ENCODE data around the gene GLS. TPM values are rescaled to one million over a fixed set of nuclear protein-coding genes. Genes with fewer than 3 reads are reported as not detected.

GLS gene
- total and polyA plus RNA-seq, 2 of the 13 experiments (the other 11 are each of a cell fraction or from before 2014, with no cell fraction given): 78.6 to 183 TPM

DNA sequence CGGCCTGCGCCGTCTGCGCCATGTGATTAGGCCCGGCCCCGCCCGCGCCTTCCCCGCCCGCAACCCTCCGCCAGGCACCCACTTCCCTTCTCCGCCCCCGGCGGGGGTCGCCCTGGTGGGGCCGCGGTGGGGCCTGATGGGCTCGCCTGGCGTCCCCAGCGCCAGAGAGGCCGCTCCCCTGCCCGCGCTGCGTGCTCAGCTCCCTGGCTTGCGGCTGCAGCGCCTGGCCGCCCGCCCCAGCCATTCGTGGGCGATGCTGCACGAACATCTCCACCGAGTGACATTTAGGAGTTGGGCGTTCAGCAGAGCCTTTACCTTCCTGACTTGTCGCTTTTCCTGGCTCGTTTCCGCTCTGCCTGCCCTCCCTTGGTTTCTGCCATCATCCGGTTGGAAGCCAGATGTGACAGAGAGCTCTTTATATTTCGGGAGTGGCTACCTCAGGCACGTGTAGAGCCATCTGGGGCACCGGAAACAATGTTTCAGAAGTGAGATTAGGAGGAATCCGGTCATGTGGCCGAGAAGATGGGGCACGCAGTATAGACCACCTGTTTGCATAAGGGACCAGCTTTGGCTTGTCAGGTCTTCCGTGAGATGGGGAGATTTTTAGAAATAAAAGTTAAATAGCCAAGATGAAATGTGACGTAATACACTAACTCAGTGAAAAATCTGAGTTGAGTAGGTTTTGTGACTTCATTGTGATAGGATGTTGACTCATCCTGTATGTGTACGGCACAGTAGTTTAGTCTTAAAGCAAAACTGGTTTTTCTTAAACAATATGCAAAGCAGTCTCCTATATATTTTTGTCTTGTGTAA is 1.2 kb downstream of the GLS start (continued):
- TF ChIP-seq TAF1 (CRISPR knock-in tag; IDR thresholded peaks at IDR 0.05): peak; percentile 83
- no peak; the same call in 1 of the 2 replicates for TF ChIP-seq ZNF724P (CRISPR knock-in tag; IDR thresholded peaks at IDR 0.05; ENCODE audit: borderline replicate concordance)
- no peak; the same call in 1 of the 2 replicates for TF ChIP-seq ATF1 (CRISPR knock-in tag; IDR thresholded peaks at IDR 0.05)
- peak; percentile 47; the same call in 1 of the 2 replicates for TF ChIP-seq ESRRA (CRISPR knock-in tag; IDR thresholded peaks at IDR 0.05; ENCODE audit: low read depth)
- no peak for TF ChIP-seq MTA3 (CRISPR knock-in tag; IDR thresholded peaks at IDR 0.05)
- TF ChIP-seq POLR2AphosphoS5 (IDR thresholded peaks at IDR 0.05; ENCODE audit: low read depth, low read length): peak; percentile 46
- TF ChIP-seq ZBTB21 (CRISPR knock-in tag; IDR thresholded peaks at IDR 0.05): peak; percentile 94
- TF ChIP-seq GATA4 (IDR thresholded peaks at IDR 0.05; ENCODE audit: borderline replicate concordance, low read depth): no peak; the same call in 1 of the 2 replicates
- no peak for TF ChIP-seq JARID2 (CRISPR knock-in tag; IDR thresholded peaks at IDR 0.05; ENCODE audit: insufficient replicate concordance)
- TF ChIP-seq KAT8 (CRISPR knock-in tag; IDR thresholded peaks at IDR 0.05): no peak; the same call in 1 of the 2 replicates
- no peak for TF ChIP-seq MAZ (IDR thresholded peaks at IDR 0.05; ENCODE audit: borderline replicate concordance, low read depth, low read length)
- TF ChIP-seq MAZ (CRISPR knock-in tag; IDR thresholded peaks at IDR 0.05; ENCODE audit: low read depth): peak; percentile 76
- no peak; the same call in 1 of the 2 replicates for TF ChIP-seq GABPA (IDR thresholded peaks at IDR 0.05; ENCODE audit: low read depth, low read length)
- TF ChIP-seq GABPA (CRISPR knock-in tag; IDR thresholded peaks at IDR 0.05; ENCODE audit: low read depth): peak; percentile 72
- TF ChIP-seq FOXK1 (CRISPR knock-in tag; IDR thresholded peaks at IDR 0.05; ENCODE audit: borderline replicate concordance, low read depth): no peak
- TF ChIP-seq, protein P1, sequence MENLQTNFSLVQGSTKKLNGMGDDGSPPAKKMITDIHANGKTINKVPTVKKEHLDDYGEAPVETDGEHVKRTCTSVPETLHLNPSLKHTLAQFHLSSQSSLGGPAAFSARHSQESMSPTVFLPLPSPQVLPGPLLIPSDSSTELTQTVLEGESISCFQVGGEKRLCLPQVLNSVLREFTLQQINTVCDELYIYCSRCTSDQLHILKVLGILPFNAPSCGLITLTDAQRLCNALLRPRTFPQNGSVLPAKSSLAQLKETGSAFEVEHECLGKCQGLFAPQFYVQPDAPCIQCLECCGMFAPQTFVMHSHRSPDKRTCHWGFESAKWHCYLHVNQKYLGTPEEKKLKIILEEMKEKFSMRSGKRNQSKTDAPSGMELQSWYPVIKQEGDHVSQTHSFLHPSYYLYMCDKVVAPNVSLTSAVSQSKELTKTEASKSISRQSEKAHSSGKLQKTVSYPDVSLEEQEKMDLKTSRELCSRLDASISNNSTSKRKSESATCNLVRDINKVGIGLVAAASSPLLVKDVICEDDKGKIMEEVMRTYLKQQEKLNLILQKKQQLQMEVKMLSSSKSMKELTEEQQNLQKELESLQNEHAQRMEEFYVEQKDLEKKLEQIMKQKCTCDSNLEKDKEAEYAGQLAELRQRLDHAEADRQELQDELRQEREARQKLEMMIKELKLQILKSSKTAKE (CRISPR knock-in tag; IDR thresholded peaks at IDR 0.05; ENCODE audit: borderline replicate concordance): no peak
- TF ChIP-seq, protein P2, sequence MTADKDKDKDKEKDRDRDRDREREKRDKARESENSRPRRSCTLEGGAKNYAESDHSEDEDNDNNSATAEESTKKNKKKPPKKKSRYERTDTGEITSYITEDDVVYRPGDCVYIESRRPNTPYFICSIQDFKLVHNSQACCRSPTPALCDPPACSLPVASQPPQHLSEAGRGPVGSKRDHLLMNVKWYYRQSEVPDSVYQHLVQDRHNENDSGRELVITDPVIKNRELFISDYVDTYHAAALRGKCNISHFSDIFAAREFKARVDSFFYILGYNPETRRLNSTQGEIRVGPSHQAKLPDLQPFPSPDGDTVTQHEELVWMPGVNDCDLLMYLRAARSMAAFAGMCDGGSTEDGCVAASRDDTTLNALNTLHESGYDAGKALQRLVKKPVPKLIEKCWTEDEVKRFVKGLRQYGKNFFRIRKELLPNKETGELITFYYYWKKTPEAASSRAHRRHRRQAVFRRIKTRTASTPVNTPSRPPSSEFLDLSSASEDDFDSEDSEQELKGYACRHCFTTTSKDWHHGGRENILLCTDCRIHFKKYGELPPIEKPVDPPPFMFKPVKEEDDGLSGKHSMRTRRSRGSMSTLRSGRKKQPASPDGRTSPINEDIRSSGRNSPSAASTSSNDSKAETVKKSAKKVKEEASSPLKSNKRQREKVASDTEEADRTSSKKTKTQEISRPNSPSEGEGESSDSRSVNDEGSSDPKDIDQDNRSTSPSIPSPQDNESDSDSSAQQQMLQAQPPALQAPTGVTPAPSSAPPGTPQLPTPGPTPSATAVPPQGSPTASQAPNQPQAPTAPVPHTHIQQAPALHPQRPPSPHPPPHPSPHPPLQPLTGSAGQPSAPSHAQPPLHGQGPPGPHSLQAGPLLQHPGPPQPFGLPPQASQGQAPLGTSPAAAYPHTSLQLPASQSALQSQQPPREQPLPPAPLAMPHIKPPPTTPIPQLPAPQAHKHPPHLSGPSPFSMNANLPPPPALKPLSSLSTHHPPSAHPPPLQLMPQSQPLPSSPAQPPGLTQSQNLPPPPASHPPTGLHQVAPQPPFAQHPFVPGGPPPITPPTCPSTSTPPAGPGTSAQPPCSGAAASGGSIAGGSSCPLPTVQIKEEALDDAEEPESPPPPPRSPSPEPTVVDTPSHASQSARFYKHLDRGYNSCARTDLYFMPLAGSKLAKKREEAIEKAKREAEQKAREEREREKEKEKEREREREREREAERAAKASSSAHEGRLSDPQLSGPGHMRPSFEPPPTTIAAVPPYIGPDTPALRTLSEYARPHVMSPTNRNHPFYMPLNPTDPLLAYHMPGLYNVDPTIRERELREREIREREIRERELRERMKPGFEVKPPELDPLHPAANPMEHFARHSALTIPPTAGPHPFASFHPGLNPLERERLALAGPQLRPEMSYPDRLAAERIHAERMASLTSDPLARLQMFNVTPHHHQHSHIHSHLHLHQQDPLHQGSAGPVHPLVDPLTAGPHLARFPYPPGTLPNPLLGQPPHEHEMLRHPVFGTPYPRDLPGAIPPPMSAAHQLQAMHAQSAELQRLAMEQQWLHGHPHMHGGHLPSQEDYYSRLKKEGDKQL (CRISPR knock-in tag; IDR thresholded peaks at IDR 0.05; ENCODE audit: low read depth): no peak
- TF ChIP-seq ZNF713 (CRISPR knock-in tag; IDR thresholded peaks at IDR 0.05): peak; percentile 66; the same call in 1 of the 2 replicates
- TF ChIP-seq, protein P3, sequence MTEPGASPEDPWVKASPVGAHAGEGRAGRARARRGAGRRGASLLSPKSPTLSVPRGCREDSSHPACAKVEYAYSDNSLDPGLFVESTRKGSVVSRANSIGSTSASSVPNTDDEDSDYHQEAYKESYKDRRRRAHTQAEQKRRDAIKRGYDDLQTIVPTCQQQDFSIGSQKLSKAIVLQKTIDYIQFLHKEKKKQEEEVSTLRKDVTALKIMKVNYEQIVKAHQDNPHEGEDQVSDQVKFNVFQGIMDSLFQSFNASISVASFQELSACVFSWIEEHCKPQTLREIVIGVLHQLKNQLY (CRISPR knock-in tag; IDR thresholded peaks at IDR 0.05): peak; percentile 82
- no peak for TF ChIP-seq ZNF589 (CRISPR knock-in tag; conservative IDR thresholded peaks at IDR 0.05)

Data from HepG2 (cell line).